Stimulated activated naive CD8-positive, alpha-beta T cell treated with anti-CD3 and anti-CD28 coated beads, Interleukin-15, amount 100 ng/mL, for 72 hours (primary cell): ENCODE results near the gene KCTD15.

Source experiments
- ATAC-seq: fragments of 150-1000 bp; cut with Tn5 transposase; 2 replicates; pipeline ENCODE4 v1.10.0; 2021; ENCODE audit warnings: mild to moderate bottlenecking, moderate library complexity
- DNase-seq, 2 donors: peaks; one replicate each; pipeline ENCODE4 v3.0.0; 2021 to 2022
- H3K27ac Mint-ChIP-seq, 2 donors: one replicate each; pipeline ENCODE4 v1.8.0; 2022; ENCODE audit warnings: mild to moderate bottlenecking in 2 of 2, mixed read lengths in 2 of 2, moderate library complexity in 2 of 2
- H3K27me3 Mint-ChIP-seq: one replicate; pipeline ENCODE4 v1.8.0; 2022; ENCODE audit warnings: mixed read lengths
- H3K4me1 Mint-ChIP-seq: one replicate; pipeline ENCODE4 v1.8.0; 2022; ENCODE audit warnings: mild to moderate bottlenecking, mixed read lengths
- H3K4me3 Mint-ChIP-seq, 2 donors: one replicate each; pipeline ENCODE4 v1.8.0; 2022; ENCODE audit warnings: mild to moderate bottlenecking in 2 of 2, mixed read lengths in 2 of 2, moderate library complexity in 1 of 2
- H3K9me3 Mint-ChIP-seq, 2 donors: one replicate each; pipeline ENCODE4 v1.8.0; 2022; ENCODE audit warnings: mixed read lengths in 2 of 2

The KCTD15 gene, protein sequence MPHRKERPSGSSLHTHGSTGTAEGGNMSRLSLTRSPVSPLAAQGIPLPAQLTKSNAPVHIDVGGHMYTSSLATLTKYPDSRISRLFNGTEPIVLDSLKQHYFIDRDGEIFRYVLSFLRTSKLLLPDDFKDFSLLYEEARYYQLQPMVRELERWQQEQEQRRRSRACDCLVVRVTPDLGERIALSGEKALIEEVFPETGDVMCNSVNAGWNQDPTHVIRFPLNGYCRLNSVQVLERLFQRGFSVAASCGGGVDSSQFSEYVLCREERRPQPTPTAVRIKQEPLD

DNA sequence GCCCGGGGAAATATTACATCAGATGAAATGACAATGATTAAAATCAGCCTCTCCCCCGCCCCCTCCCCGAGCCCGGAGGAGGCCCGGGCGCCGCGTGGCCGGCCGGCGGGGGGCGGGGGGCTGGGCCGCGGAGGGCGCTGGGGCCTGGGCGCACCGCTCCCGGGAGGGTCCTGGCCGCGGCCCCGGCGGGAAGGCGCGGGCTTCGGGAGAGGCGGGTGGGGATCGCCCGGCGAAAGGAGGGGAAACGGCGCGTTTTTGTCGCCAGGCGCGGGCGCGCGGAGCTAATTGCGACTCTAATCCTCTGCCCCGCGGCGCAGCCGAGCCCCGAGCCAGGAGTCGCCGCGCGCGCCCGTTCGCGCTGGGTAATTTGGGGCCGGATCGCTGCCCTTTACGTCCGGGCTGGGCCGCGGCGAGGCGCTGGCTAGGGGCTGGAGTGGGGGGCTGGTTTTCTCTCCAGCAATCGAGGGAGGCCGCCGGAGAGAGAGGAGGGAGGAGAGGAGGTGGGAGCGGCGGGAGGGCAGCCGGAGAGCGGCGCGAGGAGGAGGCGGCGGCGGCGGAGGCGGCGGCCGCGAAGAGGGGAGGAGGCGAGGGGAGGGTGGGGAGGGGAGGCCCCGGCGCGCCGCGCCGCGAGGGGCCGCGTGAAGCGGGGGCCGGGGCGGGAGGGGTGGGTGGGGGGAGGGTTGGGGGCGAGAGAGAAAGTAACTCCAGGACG is at the start of gene KCTD15:
TSS of gene KCTD15 (plus strand) at position 707 of the 712 bp plus-strand sequence. CDS start 3,585 bp downstream, outside the sequence.
- peak within 1 kb of the TSS; percentile 85 to 91 for H3K4me3 Mint-ChIP-seq
- ATAC-seq (peak; percentile 37), DNase-seq (peak; percentile 50 to 52)
- H3K27me3 Mint-ChIP-seq = peaks cover 57% of the 10 kb centered on the region
- H3K27ac Mint-ChIP-seq = peak within 1 kb of the TSS; percentile 74 to 76
- H3K9me3 Mint-ChIP-seq = no peaks in the 10 kb centered on the region
- H3K4me1 Mint-ChIP-seq = peaks cover 8% of the 10 kb centered on the region

GRCh38 chr19:33747273-33747672 is 49.4 kb upstream of the KCTD15 start:
- ATAC-seq (no peak), DNase-seq (no peak)
- Mint-ChIP-seq H3K27ac (no peak overlapping the region), H3K27me3 (no peaks in the 10 kb centered on the region), H3K4me3 (no peak overlapping the region), H3K9me3 (no peaks in the 10 kb centered on the region), H3K4me1 (no peaks in the 10 kb centered on the region)

- Mint-ChIP-seq H3K27me3 (no peaks in the 10 kb centered on the region), H3K4me1 (no peaks in the 10 kb centered on the region), H3K9me3 (no peaks in the 10 kb centered on the region), H3K27ac (no peak overlapping the region), H3K4me3 (no peak overlapping the region)
- DNase-seq = no peak
- no peak for ATAC-seq
Observed at GRCh38 chr19:33748231-33748630, 48.4 kb upstream of the KCTD15 start.

GRCh38 chr19:33749016-33749415 is 47.7 kb upstream of the KCTD15 start:
- Mint-ChIP-seq H3K27ac (no peak overlapping the region), H3K4me3 (no peak overlapping the region), H3K27me3 (no peaks in the 10 kb centered on the region), H3K4me1 (no peaks in the 10 kb centered on the region), H3K9me3 (no peaks in the 10 kb centered on the region)
- ATAC-seq = no peak
- DNase-seq = no peak

- H3K9me3 Mint-ChIP-seq = no peaks in the 10 kb centered on the region
- H3K27ac Mint-ChIP-seq = no peak overlapping the region
- no peak overlapping the region for H3K4me3 Mint-ChIP-seq
- H3K4me1 Mint-ChIP-seq = no peaks in the 10 kb centered on the region
- no peak for DNase-seq
- no peak for ATAC-seq
- no peaks in the 10 kb centered on the region for H3K27me3 Mint-ChIP-seq
Observed at GRCh38 chr19:33749619-33750175, 47.0 kb upstream of the KCTD15 start.

- H3K27ac Mint-ChIP-seq = no peak overlapping the region
- H3K27me3 Mint-ChIP-seq = peaks cover 11% of the 10 kb centered on the region
- DNase-seq (no peak), ATAC-seq (no peak)
- no peaks in the 10 kb centered on the region for H3K9me3 Mint-ChIP-seq
- H3K4me3 Mint-ChIP-seq = no peak overlapping the region
- H3K4me1 Mint-ChIP-seq = no peaks in the 10 kb centered on the region
Observed at GRCh38 chr19:33750587-33751435, 45.9 kb upstream of the KCTD15 start.

GRCh38 chr19:33751436-33751770 is 45.3 kb upstream of the KCTD15 start:
- ATAC-seq (no peak), DNase-seq (no peak)
- Mint-ChIP-seq H3K4me3 (no peak overlapping the region), H3K9me3 (no peaks in the 10 kb centered on the region), H3K4me1 (no peaks in the 10 kb centered on the region), H3K27ac (no peak overlapping the region), H3K27me3 (peaks cover 16% of the 10 kb centered on the region)

GRCh38 chr19:33752018-33752800 is 44.5 kb upstream of the KCTD15 start:
- no peak for DNase-seq
- H3K9me3 Mint-ChIP-seq = no peaks in the 10 kb centered on the region
- no peak for ATAC-seq
- no peak overlapping the region for H3K4me3 Mint-ChIP-seq
- no peaks in the 10 kb centered on the region for H3K4me1 Mint-ChIP-seq
- no peak overlapping the region for H3K27ac Mint-ChIP-seq
- peaks cover 19% of the 10 kb centered on the region for H3K27me3 Mint-ChIP-seq

DNA sequence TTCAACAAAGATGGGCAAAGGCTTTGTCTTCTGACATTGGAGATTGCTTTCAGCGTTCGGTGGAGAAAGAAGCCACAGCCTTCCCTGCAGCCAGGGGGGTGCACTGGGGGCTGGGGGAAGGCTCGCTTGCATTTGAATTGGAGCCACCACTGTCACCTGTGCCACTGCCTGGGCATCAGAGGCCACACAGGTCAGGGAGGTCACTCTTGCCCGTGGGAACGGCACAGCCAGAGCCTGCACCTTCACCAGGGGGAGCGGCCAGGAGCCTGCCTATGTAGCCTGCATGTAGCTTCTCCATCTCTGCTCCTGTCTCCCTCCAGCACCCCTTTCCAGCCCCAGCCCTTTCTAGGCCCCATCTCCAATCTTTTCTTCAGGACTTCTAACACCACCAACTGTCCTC is 43.7 kb upstream of the KCTD15 start:
- no peak overlapping the region for H3K27ac Mint-ChIP-seq

GRCh38 chr19:33754361-33754760 is 42.3 kb upstream of the KCTD15 start:
- H3K27ac Mint-ChIP-seq = no peak overlapping the region
- DNase-seq = no peak
- H3K9me3 Mint-ChIP-seq = no peaks in the 10 kb centered on the region
- H3K4me3 Mint-ChIP-seq = no peak overlapping the region
- peaks cover 19% of the 10 kb centered on the region for H3K27me3 Mint-ChIP-seq
- H3K4me1 Mint-ChIP-seq = no peaks in the 10 kb centered on the region
- no peak for ATAC-seq

More for the DNA sequence above, 43.7 kb upstream of the KCTD15 start:
- Mint-ChIP-seq H3K4me3 (no peak overlapping the region), H3K9me3 (no peaks in the 10 kb centered on the region), H3K27me3 (peaks cover 19% of the 10 kb centered on the region), H3K4me1 (no peaks in the 10 kb centered on the region)
- DNase-seq (no peak), ATAC-seq (no peak)

DNA sequence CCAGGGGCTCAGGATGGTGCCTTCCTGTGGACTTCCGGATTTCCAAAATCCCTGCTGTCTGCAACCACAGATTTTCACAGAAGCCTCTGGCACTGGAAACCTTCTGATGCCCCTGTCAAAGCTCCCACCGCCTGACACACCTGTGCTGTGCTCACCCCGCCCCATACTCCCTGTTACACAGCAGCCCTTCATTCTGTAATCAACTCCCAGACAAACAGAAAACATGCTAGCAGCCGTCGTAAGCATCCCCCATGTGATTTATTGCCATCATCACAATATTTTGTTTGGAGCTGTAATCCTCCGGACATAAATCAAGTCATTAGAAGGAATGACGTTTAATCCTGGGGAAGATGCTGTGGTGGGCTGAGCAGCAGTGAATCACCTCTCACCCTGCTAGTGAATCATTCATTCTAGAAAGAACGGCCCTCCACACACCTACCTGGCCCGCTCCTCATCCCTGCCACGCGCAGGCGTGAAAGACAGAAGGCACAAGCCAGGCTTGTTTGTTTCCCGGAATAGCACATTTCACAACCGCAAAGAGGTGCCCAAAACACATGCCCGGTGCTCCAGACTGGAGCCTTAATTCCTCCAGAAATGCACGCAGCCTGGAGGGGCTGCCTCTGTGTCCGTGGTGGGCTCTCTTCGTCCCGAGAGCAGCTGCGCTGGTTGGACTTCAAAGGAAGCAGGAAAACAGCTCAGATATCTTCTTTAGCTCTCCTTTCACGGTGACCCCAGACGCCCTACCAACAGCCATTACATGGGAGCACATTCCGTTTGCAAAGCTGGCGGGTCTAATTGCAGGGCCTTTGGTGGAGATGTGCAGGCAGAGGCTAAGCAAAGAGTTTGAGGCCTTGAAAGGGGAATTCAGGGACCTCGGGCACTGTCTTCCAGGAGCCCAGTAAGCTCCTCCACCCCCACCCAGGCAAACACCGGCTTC is 41.3 kb upstream of the KCTD15 start:
- DNase-seq (no peak), ATAC-seq (no peak)
- Mint-ChIP-seq H3K4me1 (no peaks in the 10 kb centered on the region), H3K27me3 (peaks cover 19% of the 10 kb centered on the region), H3K9me3 (no peaks in the 10 kb centered on the region), H3K4me3 (no peak overlapping the region), H3K27ac (no peak overlapping the region)

GRCh38 chr19:33756177-33756576 is 40.5 kb upstream of the KCTD15 start:
- DNase-seq (no peak), ATAC-seq (no peak)
- peaks cover 19% of the 10 kb centered on the region for H3K27me3 Mint-ChIP-seq
- H3K9me3 Mint-ChIP-seq = no peaks in the 10 kb centered on the region
- H3K4me3 Mint-ChIP-seq = no peak overlapping the region
- H3K27ac Mint-ChIP-seq = no peak overlapping the region
- no peaks in the 10 kb centered on the region for H3K4me1 Mint-ChIP-seq

GRCh38 chr19:33758541-33759013 is 38.1 kb upstream of the KCTD15 start:
- Mint-ChIP-seq H3K27ac (no peak overlapping the region), H3K4me3 (no peak overlapping the region), H3K4me1 (no peaks in the 10 kb centered on the region), H3K9me3 (no peaks in the 10 kb centered on the region), H3K27me3 (peaks cover 19% of the 10 kb centered on the region)
- DNase-seq = no peak
- ATAC-seq = no peak

DNA sequence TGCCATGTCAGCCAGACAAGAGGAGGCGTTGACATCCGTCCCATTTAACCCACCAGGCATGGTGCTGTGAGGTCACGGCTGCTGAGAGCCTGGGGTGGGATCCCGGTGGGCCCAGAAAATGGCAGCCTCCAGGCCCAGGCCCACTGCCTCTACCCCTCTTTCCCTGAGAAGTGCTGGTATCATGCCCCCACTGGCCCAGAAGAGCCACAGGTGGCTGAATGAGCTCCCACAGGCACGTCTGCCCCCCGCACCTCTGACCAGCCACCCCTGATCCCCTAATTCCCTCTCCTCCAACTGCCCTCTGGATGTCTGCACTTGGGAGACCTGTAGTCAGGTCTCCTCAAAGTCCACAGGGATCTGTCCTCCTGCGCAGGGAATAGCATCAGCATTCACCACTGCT is 37.3 kb upstream of the KCTD15 start:
- Mint-ChIP-seq H3K27me3 (peaks cover 19% of the 10 kb centered on the region), H3K4me1 (no peaks in the 10 kb centered on the region), H3K27ac (no peak overlapping the region), H3K9me3 (no peaks in the 10 kb centered on the region), H3K4me3 (no peak overlapping the region)
- ATAC-seq (no peak), DNase-seq (no peak)
